K562 (cell line): ENCODE measurements around the gene GJA1. TPM values are rescaled to one million over a fixed set of nuclear protein-coding genes. Genes with fewer than 3 reads are reported as not detected.
"Not testable (repeated sequence)": the region's sequence is repeated elsewhere in the genome, so short reads cannot be mapped to it uniquely, and the experiment has no call there.

ENCODE experiments used
- ATAC-seq: fragments of 200-7000 bp; cut with Tn5 transposase; 3 replicates; pipeline ENCODE4 v1.9.1; 2020; ENCODE audit warnings: moderate library complexity
- BruUV-seq: library from RNA; stranded (reverse); fragments of 400-500 nt; replicated peaks from 2 replicates; lab custom pipeline; 2021; lab: Mats Ljungman, UMichigan
- CTCF ChIA-PET: fragments of 300-600 bp; formaldehyde crosslinking; extraction: SDS; loops from one replicate; lab custom pipeline; 2021; ENCODE audit warnings: low intra/inter-chr PET ratio; lab: Yijun Ruan, JAX
- POLR2A ChIA-PET: fragments of 300-600, 350-650 bp; sonication (Branson Sonifier 250); formaldehyde crosslinking; extraction: SDS; loops from one replicate; lab custom pipeline; 2021; ENCODE audit warnings: antibody characterized with exemption, inconsistent platforms; lab: Yijun Ruan, JAX
- DNase-seq, 4 experiments: peaks; one replicate each; pipeline versions ENCODE4 v3.0.0 to v3.0.0-alpha.2; 2011 to 2018; ENCODE audit warnings: low spot score in 3 of 4, mixed read lengths in 3 of 4; ENCODE audit errors: extremely low read depth in 1 of 4
- FAIRE-seq: peaks from 2 replicates; lab custom pipeline; 2011; peaks lifted over from hg19 to GRCh38; lab: Jason Lieb, UNC
- H2AFZ ChIP-seq: 2 replicates; pipeline ENCODE4 v1.6.0; 2011; ENCODE audit warnings: low read depth, low read length, control low read depth, inconsistent platforms
- H3K27ac ChIP-seq: fragments of 200-600 bp; 3 replicates; pipeline ENCODE4 v1.8.0; 2011; ENCODE audit warnings: low read depth, mild to moderate bottlenecking, control low read depth, inconsistent platforms, low read length, moderate library complexity, mixed read lengths; ENCODE audit errors: extremely low read depth
- H3K27me3 ChIP-seq, 2 experiments: fragments of 300-600 bp in 1 of 2; 2 replicates in 1 of 2; 3 replicates in 1 of 2; pipeline versions ENCODE4 v1.6.0 to v1.8.0; 2011; ENCODE audit warnings: inconsistent platforms in 2 of 2, low read length in 2 of 2, mild to moderate bottlenecking in 1 of 2, mixed read lengths in 1 of 2, moderate library complexity in 1 of 2; ENCODE audit not compliant: control insufficient read depth in 2 of 2, insufficient read depth in 2 of 2
- H3K36me3 ChIP-seq: fragments of 300-600 bp; 3 replicates; pipeline ENCODE4 v1.8.0; 2011; ENCODE audit warnings: mild to moderate bottlenecking, low read length, inconsistent platforms; ENCODE audit not compliant: control insufficient read depth, insufficient read depth
- H3K4me1 ChIP-seq, 2 experiments: fragments of 200-600 bp in 1 of 2; replicated peaks in 1 of 2; 2 replicates in 1 of 2; 3 replicates in 1 of 2; pipeline versions ENCODE4 v1.5.1 to v1.8.0; 2011; ENCODE audit warnings: inconsistent platforms in 2 of 2, low read length in 2 of 2, mild to moderate bottlenecking in 1 of 2, mixed read lengths in 1 of 2, moderate library complexity in 1 of 2; ENCODE audit not compliant: control insufficient read depth in 2 of 2, insufficient read depth in 2 of 2
- H3K4me2 ChIP-seq: 2 replicates; pipeline ENCODE4 v1.6.1; 2011; ENCODE audit warnings: low read length, control low read depth, inconsistent platforms, mixed read lengths; ENCODE audit not compliant: insufficient read depth
- H3K4me3 ChIP-seq: fragments of 200-600 bp; sonication (generic), shearing (Covaris generic); 2 replicates; pipeline ENCODE4 v1.5.1; 2016; ENCODE audit warnings: control low read depth, inconsistent platforms
- H3K79me2 ChIP-seq: fragments of 200-600 bp; 3 replicates; pipeline ENCODE4 v1.8.0; 2011; ENCODE audit warnings: low read length, inconsistent platforms; ENCODE audit not compliant: control insufficient read depth, insufficient read depth
- H3K9ac ChIP-seq, 2 experiments: 2 replicates each; pipeline versions ENCODE4 v1.6.0 to v1.6.1; 2011; ENCODE audit warnings: low read depth in 2 of 2, low read length in 2 of 2, control low read depth in 1 of 2, inconsistent platforms in 1 of 2, mild to moderate bottlenecking in 1 of 2, mixed read lengths in 1 of 2; ENCODE audit not compliant: insufficient read depth in 1 of 2
- H3K9me1 ChIP-seq: one replicate; pipeline ENCODE4 v1.6.0; 2011; ENCODE audit warnings: inconsistent platforms, mild to moderate bottlenecking, low read length, moderate library complexity; ENCODE audit not compliant: control insufficient read depth, insufficient read depth
- H3K9me3 ChIP-seq: replicated peaks from 2 replicates; pipeline ENCODE4 v1.5.1; 2011; ENCODE audit warnings: low read depth, low read length, inconsistent platforms; ENCODE audit not compliant: control insufficient read depth, insufficient read depth
- H4K20me1 ChIP-seq: replicated peaks from 2 replicates; pipeline ENCODE4 v1.6.1; 2011; ENCODE audit warnings: low read length, inconsistent platforms, mixed read lengths; ENCODE audit not compliant: control insufficient read depth, insufficient read depth
- CBX3 ChIP-seq, 2 experiments: IDR thresholded peaks; 1 replicate in 1 of 2; 2 replicates in 1 of 2; pipeline ENCODE4 v1.6.1; 2012; ENCODE audit warnings: inconsistent platforms in 2 of 2, low read length in 2 of 2, borderline replicate concordance in 1 of 2, control low read depth in 1 of 2
- KLF16 ChIP-seq: IDR thresholded peaks from 2 replicates; pipeline ENCODE4 v1.6.1; 2016; ENCODE audit warnings: antibody characterized with exemption
- RHOXF2B ChIP-seq: fragments of 250-450 bp; sonication (Bioruptor Pico); conservative IDR thresholded peaks from 2 replicates; pipeline ENCODE4 v1.5.1; 2021
- WGBS: fragments of 100-300 bp; shearing (Covaris generic); methylation state at CpG from one replicate; pipeline ENCODE4 v1.1.6; 2016; ENCODE audit warnings: low coverage, mixed read lengths; ENCODE audit not compliant: insufficient coverage; ENCODE audit errors: missing lambda C conversion rate; 5-methylcytosine and 5-hydroxymethylcytosine counted together
- in situ Hi-C: fragments of 300-500 bp; cut with MboI; formaldehyde crosslinking; loops from 4 replicates; pipeline ENCODE4 v1.15.0; 2018; ENCODE audit warnings: inconsistent platforms, mixed read lengths
- intact Hi-C: fragments of 100-400 bp; cut with micrococcal nuclease; formaldehyde crosslinking; loops from 2 replicates; pipeline ENCODE4 v1.14.2; 2022
- polyA plus RNA-seq, 8 experiments: library from polyadenylated mRNA; depleted of rRNA in 4 of 8; stranded (reverse) in 5 of 8; unstranded in 3 of 8; fragments of >200 nt; fragmentation: Nextera tagmentation in 2 of 8; fragmentation: Illumina TruSeq in 1 of 8; extraction: Ambion mirVana in 2 of 8; extraction: Trizol in 1 of 8; gene quantifications; 2 replicates each; pipeline versions ENCODE4 v1.2.1 to v1.2.3, GENCODE V29; 2011 to 2014; ENCODE audit warnings: inconsistent platforms in 1 of 8, missing spikeins in 1 of 8
- total RNA-seq, 7 experiments: library from RNA; depleted of rRNA in 6 of 7; stranded (reverse); fragments of >200 nt in 6 of 7; fragmentation: Illumina TruSeq in 2 of 7; extraction: Trizol in 2 of 7; gene quantifications; 2 replicates each; pipeline versions ENCODE4 v1.2.1 to v1.2.3, GENCODE V29; 2011 to 2021; ENCODE audit warnings: low replicate concordance in 1 of 7

The GJA1 gene
- total and polyA plus RNA-seq, 9 of the 15 experiments (the other 6 are each of a cell fraction or from before 2014, with no cell fraction given), result 0.04 to 0.58 (median 0.06) TPM; not detected in 4

DNA sequence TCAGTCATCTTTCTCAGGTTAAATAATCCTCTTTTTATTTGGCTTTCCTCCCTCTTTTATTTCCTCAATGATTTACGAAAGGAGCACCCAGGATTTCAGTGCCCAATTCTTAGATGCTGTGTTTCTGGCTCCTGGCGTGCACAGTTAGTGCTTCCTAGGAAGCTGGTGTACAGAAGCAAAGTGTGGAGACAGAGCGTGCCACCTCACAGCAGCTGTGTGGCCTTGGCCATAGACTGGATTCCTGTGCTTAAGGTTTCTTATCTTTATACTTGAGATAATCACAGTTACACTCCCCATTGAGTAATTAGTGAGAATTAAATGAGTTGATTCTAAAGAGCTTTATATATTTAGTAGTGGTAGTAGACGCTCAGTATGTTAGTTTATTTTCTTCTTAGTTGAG is 39.7 kb upstream of the GJA1 start:
- WGBS, result 2% methylated on average over 4 of the region's 4 CpGs
- DNase-seq (no peak), FAIRE-seq (no peak), ATAC-seq (no peak)
- Histone ChIP-seq H3K36me3 (no peaks in the 10 kb centered on the region), H3K27ac (no peak overlapping the region), H3K79me2 (no peaks in the 10 kb centered on the region), H3K4me3 (no peak overlapping the region), H3K27me3 (no peaks in the 10 kb centered on the region), H3K9ac (no peak overlapping the region), H3K9me3 (no peaks in the 10 kb centered on the region), H4K20me1 (no peaks in the 10 kb centered on the region), H3K9me1 (no peaks in the 10 kb centered on the region), H3K4me2 (no peak overlapping the region), H3K4me1 (no peaks in the 10 kb centered on the region), H2AFZ (no peak overlapping the region)
- no TSS peak for BruUV-seq
- in situ Hi-C loops, result no loop called here
- ChIA-PET POLR2A (no interaction called here), CTCF (no interaction called here)
- intact Hi-C loops, result no loop called here
- TF ChIP-seq KLF16 (no peak), RHOXF2B (CRISPR knock-in tag) (no peak), CBX3 (IDR thresholded peaks at IDR 0.05; ENCODE audit: borderline replicate concordance in 1 of 2, low read length in 2 of 2) (no peak)

DNA sequence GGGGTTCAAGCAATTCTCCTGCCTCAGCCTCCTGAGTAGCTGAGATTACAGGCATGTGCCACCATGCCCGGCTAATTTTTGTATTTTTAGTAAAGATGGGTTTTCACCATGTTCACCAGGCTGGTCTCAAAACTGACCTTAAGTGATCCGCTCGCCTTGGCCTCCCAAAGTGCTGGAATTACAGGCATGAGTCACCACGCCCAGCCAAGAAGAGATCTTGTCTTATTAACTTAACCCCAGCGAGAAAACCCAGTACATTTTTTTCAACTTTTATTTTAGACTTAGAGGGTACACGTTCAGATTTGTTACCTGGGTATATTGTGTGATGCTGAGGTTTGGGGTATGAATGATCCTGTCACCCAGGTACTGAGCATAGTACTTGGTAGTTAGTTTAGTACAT is 38.3 kb upstream of the GJA1 start:
- BruUV-seq, H4K20me1 ChIP-seq, POLR2A ChIA-PET: not testable (repeated sequence)

More for the DNA sequence above, 38.3 kb upstream of the GJA1 start:
- whole genome bisulfite sequencing, result 4% methylated on average over 6 of the region's 6 CpGs
- H3K9ac ChIP-seq, H3K9me1 ChIP-seq, H3K4me1 ChIP-seq, CTCF ChIA-PET, H3K27ac ChIP-seq, DNase-seq, H3K79me2 ChIP-seq, H3K36me3 ChIP-seq, H3K9me3 ChIP-seq, in situ Hi-C loops, H3K27me3 ChIP-seq, intact Hi-C loops, H3K4me3 ChIP-seq, H2AFZ ChIP-seq, ATAC-seq, FAIRE-seq, H3K4me2 ChIP-seq: not testable (repeated sequence)
